ENCODE measurements around the gene PTRH2.
"Not testable (repeated sequence)": the region's sequence is repeated elsewhere in the genome, so short reads cannot be mapped to it uniquely, and the experiment has no call there.

PTRH2 gene

GRCh38 chr17:59707149-59707970 lies at the start of gene PTRH2, which contains the start of gene VMP1:
PTRH2 (minus strand) TSS chr17:59707430; CDS start chr17:59697978, 9,452 bp downstream.
VMP1 (plus strand) TSS chr17:59707654; CDS start chr17:59731447, 23,793 bp downstream.
- peak within 1 kb of the TSS; percentile 87 to 97 for H3K4me3 ChIP-seq (ENCODE audit: low read depth in 1 of 2, low read length in 2 of 2)
- H3K27ac ChIP-seq (ENCODE audit: low read length) = peak within 1 kb of the TSS; percentile 97
- no peaks in the 10 kb centered on the region for H3K9me3 ChIP-seq (ENCODE audit: control insufficient read depth in 1 of 2, low read length in 2 of 2)
- H3K4me1 ChIP-seq (ENCODE audit: control insufficient read depth in 1 of 2, insufficient read depth in 2 of 2, low read length in 2 of 2) = peaks cover 8 to 33% of the 10 kb centered on the region in 2 donors
- no peaks in the 10 kb centered on the region for H3K27me3 ChIP-seq (ENCODE audit: low read depth, low read length)
- peaks cover 0 to 13% of the 10 kb centered on the region in 2 donors for H3K36me3 ChIP-seq (ENCODE audit: control insufficient read depth in 1 of 2, insufficient read depth in 2 of 2, low read length in 2 of 2)

DNA sequence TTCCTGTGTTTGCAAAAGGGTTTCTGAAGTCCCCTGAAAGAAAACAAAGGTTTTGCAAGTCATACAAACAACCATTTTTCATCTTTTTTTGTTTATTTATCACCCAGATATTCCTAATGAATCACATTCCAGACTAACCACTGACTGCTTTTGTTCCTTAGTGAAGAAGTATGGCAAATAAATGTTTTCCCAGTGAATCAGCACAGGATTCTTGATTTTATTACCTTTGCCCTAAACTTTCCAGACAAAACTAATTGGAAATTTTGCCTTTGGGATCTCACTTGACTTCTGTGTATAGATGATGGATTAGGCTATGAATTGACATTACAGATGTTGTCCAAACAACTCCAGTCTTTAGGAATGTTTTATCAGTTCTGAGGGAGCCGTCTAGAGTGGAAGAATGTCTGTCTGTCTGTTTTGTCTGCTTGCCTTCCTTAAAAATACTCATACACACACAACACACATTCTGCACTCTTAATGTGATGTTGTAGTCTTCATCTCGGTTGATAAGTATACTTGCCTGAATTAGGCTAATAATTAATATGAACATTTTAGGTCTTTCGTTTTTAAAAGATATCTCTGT lies 49.1 kb upstream of the PTRH2 start:
- Histone ChIP-seq H3K27me3 (ENCODE audit: low read depth, low read length) (no peaks in the 10 kb centered on the region), H3K36me3 (ENCODE audit: control insufficient read depth in 1 of 2, insufficient read depth in 2 of 2, low read length in 2 of 2) (peaks cover 8 to 30% of the 10 kb centered on the region in 2 donors), H3K4me3 (ENCODE audit: low read depth in 1 of 2, low read length in 2 of 2) (no peak overlapping the region), H3K27ac (ENCODE audit: low read length) (peak overlapping the region; percentile 77), H3K4me1 (ENCODE audit: control insufficient read depth in 1 of 2, insufficient read depth in 2 of 2, low read length in 2 of 2) (no peaks in the 10 kb centered on the region), H3K9me3 (ENCODE audit: control insufficient read depth in 1 of 2, low read length in 2 of 2) (peaks cover 0 to 3% of the 10 kb centered on the region in 2 donors)

GRCh38 chr17:59755069-59755468 lies 47.8 kb upstream of the PTRH2 start:
- peaks cover 8 to 29% of the 10 kb centered on the region in 2 donors for H3K36me3 ChIP-seq (ENCODE audit: control insufficient read depth in 1 of 2, insufficient read depth in 2 of 2, low read length in 2 of 2)
- H3K27ac ChIP-seq (ENCODE audit: low read length); H3K27me3 ChIP-seq (ENCODE audit: low read depth, low read length): not testable (repeated sequence)

GRCh38 chr17:59754552-59754951 lies 47.3 kb upstream of the PTRH2 start:
- no peak overlapping the region for H3K4me3 ChIP-seq (ENCODE audit: low read depth in 1 of 2, low read length in 2 of 2)
- H3K27me3 ChIP-seq (ENCODE audit: low read depth, low read length) = no peaks in the 10 kb centered on the region
- no peaks in the 10 kb centered on the region for H3K4me1 ChIP-seq (ENCODE audit: control insufficient read depth in 1 of 2, insufficient read depth in 2 of 2, low read length in 2 of 2)
- H3K36me3 ChIP-seq (ENCODE audit: control insufficient read depth in 1 of 2, insufficient read depth in 2 of 2, low read length in 2 of 2) = peaks cover 8 to 29% of the 10 kb centered on the region in 2 donors
- H3K27ac ChIP-seq (ENCODE audit: low read length) = peak overlapping the region; percentile 81
- peaks cover 0 to 3% of the 10 kb centered on the region in 2 donors for H3K9me3 ChIP-seq (ENCODE audit: control insufficient read depth in 1 of 2, low read length in 2 of 2)

More at GRCh38 chr17:59755069-59755468, 47.8 kb upstream of the PTRH2 start:
- not testable (repeated sequence) for H3K4me3 ChIP-seq (ENCODE audit: low read depth in 1 of 2, low read length in 2 of 2); H3K4me1 ChIP-seq (ENCODE audit: control insufficient read depth in 1 of 2, insufficient read depth in 2 of 2, low read length in 2 of 2); H3K9me3 ChIP-seq (ENCODE audit: control insufficient read depth in 1 of 2, low read length in 2 of 2)

DNA sequence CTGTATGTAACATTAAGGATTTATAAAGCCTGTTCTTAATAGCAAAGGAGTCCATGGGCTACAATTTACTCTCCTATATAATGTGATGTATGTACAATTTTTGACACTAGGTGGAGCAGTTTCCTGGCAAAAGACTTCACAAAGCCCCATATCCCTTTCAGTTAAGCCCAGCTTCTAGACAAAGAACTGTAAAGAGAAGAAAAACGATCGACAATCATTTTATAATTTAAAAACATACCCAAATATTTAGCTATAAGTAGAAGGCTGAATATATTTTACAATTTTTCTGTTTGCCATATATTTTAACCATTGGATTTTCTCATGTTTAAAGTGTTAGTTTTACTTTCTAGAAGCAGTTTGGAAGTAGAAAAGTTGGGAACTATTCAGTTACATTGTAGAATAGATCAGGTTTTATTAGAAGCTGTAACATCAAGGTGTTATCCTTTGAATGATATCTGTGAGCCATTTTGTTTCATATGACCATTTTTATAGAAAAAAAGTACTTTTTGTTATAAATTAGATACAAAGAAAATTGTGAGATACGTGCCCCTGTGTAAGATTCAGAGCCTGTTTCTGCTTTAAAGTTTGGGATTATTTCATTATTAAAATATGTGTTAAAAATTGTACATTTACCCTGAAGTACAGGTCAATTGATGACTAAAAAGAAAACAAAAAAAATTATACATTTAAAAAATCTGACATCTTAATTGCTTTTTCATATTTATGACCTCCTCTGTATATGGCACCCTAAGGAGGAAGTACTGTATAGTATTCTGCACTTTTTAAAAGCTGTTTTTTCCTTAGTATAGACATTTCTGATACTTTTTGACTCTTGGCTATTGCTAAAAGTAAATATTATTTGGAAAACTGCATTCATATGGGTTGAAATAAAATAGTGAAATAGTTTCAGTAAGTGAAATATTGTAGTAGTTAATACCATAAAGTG lies 46.6 kb upstream of the PTRH2 start:
- Histone ChIP-seq H3K27me3 (ENCODE audit: low read depth, low read length) (no peaks in the 10 kb centered on the region), H3K4me3 (ENCODE audit: low read depth in 1 of 2, low read length in 2 of 2) (no peak overlapping the region), H3K9me3 (ENCODE audit: control insufficient read depth in 1 of 2, low read length in 2 of 2) (peaks cover 0 to under 1% of the 10 kb centered on the region in 2 donors), H3K27ac (ENCODE audit: low read length) (peak overlapping the region; percentile 81), H3K36me3 (ENCODE audit: control insufficient read depth in 1 of 2, insufficient read depth in 2 of 2, low read length in 2 of 2) (peaks cover 8 to 26% of the 10 kb centered on the region in 2 donors), H3K4me1 (ENCODE audit: control insufficient read depth in 1 of 2, insufficient read depth in 2 of 2, low read length in 2 of 2) (no peaks in the 10 kb centered on the region)

- Histone ChIP-seq H3K4me3 (ENCODE audit: low read depth in 1 of 2, low read length in 2 of 2) (no peak overlapping the region), H3K4me1 (ENCODE audit: control insufficient read depth in 1 of 2, insufficient read depth in 2 of 2, low read length in 2 of 2) (no peaks in the 10 kb centered on the region), H3K27ac (ENCODE audit: low read length) (no peak overlapping the region), H3K36me3 (ENCODE audit: control insufficient read depth in 1 of 2, insufficient read depth in 2 of 2, low read length in 2 of 2) (peaks cover 5 to 20% of the 10 kb centered on the region in 2 donors), H3K9me3 (ENCODE audit: control insufficient read depth in 1 of 2, low read length in 2 of 2) (no peaks in the 10 kb centered on the region), H3K27me3 (ENCODE audit: low read depth, low read length) (no peaks in the 10 kb centered on the region)
Observed at GRCh38 chr17:59752922-59753321, 45.7 kb upstream of the PTRH2 start.

DNA sequence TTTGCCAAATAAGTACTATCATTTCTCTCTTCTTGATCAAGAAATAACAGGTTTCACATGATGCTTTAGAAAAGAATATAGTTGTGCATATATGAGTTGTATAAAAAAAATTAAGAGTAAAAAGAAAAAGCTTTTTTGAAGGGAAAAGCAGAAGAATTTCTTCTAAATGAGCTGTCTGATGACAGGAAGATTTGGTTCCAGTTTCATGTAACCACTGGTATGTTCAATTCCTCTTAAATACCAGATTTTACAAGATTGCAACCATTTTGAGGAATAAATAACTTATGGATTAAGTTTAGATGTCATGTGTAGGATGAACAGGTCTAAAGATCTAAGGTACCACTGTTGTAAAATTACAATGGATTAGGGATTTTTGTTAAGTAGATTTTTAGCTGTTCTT lies 45.2 kb upstream of the PTRH2 start:
- H3K27me3 ChIP-seq (ENCODE audit: low read depth, low read length) = no peaks in the 10 kb centered on the region
- peaks cover 4 to 20% of the 10 kb centered on the region in 2 donors for H3K36me3 ChIP-seq (ENCODE audit: control insufficient read depth in 1 of 2, insufficient read depth in 2 of 2, low read length in 2 of 2)
- H3K4me3 ChIP-seq (ENCODE audit: low read depth in 1 of 2, low read length in 2 of 2) = no peak overlapping the region
- no peaks in the 10 kb centered on the region for H3K4me1 ChIP-seq (ENCODE audit: control insufficient read depth in 1 of 2, insufficient read depth in 2 of 2, low read length in 2 of 2)
- H3K27ac ChIP-seq (ENCODE audit: low read length) = no peak overlapping the region
- H3K9me3 ChIP-seq (ENCODE audit: control insufficient read depth in 1 of 2, low read length in 2 of 2) = no peaks in the 10 kb centered on the region

DNA sequence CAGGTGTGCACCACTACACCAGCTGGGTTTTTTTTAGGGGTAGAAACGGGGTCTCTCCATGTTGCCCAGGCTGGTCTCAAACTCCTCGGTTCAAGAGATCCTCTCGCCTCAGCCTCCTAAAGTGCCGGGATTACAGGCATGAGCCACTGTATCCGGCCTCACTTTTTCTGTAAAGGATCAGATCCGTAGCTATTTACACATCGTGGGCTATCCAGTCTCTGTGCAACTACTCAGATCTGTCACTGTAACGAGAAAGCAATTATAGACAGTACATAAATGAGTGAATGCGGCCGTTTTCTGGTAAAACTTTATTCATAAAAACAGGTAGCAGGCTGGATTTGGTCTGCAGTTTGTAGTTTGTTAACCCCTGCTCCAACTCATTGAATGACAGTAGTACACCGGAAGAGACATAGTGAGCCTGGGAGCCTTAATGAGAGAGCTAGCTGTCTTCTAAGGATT lies 44.8 kb upstream of the PTRH2 start:
- H3K36me3 ChIP-seq (ENCODE audit: control insufficient read depth in 1 of 2, insufficient read depth in 2 of 2, low read length in 2 of 2) = peaks cover 4 to 18% of the 10 kb centered on the region in 2 donors
- H3K27ac ChIP-seq (ENCODE audit: low read length) = no peak overlapping the region
- H3K27me3 ChIP-seq (ENCODE audit: low read depth, low read length) = no peaks in the 10 kb centered on the region
- H3K4me3 ChIP-seq (ENCODE audit: low read depth in 1 of 2, low read length in 2 of 2) = no peak overlapping the region
- no peaks in the 10 kb centered on the region for H3K4me1 ChIP-seq (ENCODE audit: control insufficient read depth in 1 of 2, insufficient read depth in 2 of 2, low read length in 2 of 2)
- H3K9me3 ChIP-seq (ENCODE audit: control insufficient read depth in 1 of 2, low read length in 2 of 2) = no peaks in the 10 kb centered on the region

- Histone ChIP-seq H3K27ac (ENCODE audit: low read length) (no peak overlapping the region), H3K36me3 (ENCODE audit: control insufficient read depth in 1 of 2, insufficient read depth in 2 of 2, low read length in 2 of 2) (peaks cover 0 to 7% of the 10 kb centered on the region in 2 donors), H3K27me3 (ENCODE audit: low read depth, low read length) (no peaks in the 10 kb centered on the region), H3K4me3 (ENCODE audit: low read depth in 1 of 2, low read length in 2 of 2) (no peak overlapping the region), H3K4me1 (ENCODE audit: control insufficient read depth in 1 of 2, insufficient read depth in 2 of 2, low read length in 2 of 2) (no peaks in the 10 kb centered on the region), H3K9me3 (ENCODE audit: control insufficient read depth in 1 of 2, low read length in 2 of 2) (no peaks in the 10 kb centered on the region)
Observed at GRCh38 chr17:59748591-59748990, 41.4 kb upstream of the PTRH2 start.

DNA sequence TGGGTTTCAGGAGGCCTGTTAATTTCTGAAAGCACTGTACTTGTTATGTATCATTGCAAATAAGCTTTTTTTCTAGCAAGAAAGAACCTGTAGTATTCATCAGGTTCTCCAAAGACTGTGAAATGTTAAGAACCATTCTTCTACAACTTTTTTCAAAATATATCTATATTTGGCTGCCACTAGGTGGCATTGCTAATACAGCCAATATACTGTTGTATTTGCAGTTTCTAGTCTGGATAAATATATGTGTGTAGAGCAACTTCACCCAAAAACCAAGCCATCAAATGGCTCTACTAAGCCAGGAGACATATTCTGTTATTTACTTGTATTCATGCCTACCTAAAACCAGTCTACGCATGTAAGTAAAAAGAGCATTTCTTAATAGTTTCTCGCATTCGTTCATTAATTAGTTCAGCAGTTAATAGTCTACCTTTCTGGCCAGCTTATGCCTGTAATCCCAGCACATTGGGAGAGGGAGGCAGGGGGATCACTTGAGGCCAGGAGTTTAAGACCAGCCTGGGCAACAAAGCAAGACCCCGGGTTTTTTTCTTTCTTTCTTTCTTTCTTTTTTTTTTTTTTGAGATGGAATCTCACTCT lies 39.7 kb upstream of the PTRH2 start:
- Histone ChIP-seq H3K4me1 (ENCODE audit: control insufficient read depth in 1 of 2, insufficient read depth in 2 of 2, low read length in 2 of 2) (no peaks in the 10 kb centered on the region), H3K9me3 (ENCODE audit: control insufficient read depth in 1 of 2, low read length in 2 of 2) (no peaks in the 10 kb centered on the region), H3K27me3 (ENCODE audit: low read depth, low read length) (no peaks in the 10 kb centered on the region), H3K4me3 (ENCODE audit: low read depth in 1 of 2, low read length in 2 of 2) (no peak overlapping the region), H3K27ac (ENCODE audit: low read length) (no peak overlapping the region), H3K36me3 (ENCODE audit: control insufficient read depth in 1 of 2, insufficient read depth in 2 of 2, low read length in 2 of 2) (peaks cover 4 to 9% of the 10 kb centered on the region in 2 donors)

Data from muscle layer of duodenum (tissue), 2 donors.